B cell (primary cell): ENCODE results near the gene ZDHHC14. TPM values are rescaled to one million over a fixed set of nuclear protein-coding genes. Genes with fewer than 3 reads are reported as not detected.
"Not testable (repeated sequence)": the region's sequence is repeated elsewhere in the genome, so short reads cannot be mapped to it uniquely, and the experiment has no call there.

Experiments used
- ATAC-seq: fragments of 200-7000 bp; cut with Tn5 transposase; one replicate; pipeline ENCODE4 v1.10.0; 2021; ENCODE audit warnings: low read depth, mild to moderate bottlenecking, moderate number of reproducible peaks, moderate library complexity
- CTCF ChIA-PET: fragments of 350-600 bp; sonication (Branson Sonifier 250); formaldehyde crosslinking; loops from one replicate; lab custom pipeline; 2021; ENCODE audit warnings: antibody characterized with exemption, inconsistent platforms; lab: Charles Lee
- POLR2A ChIA-PET: fragments of 350-600 bp; sonication (Branson Sonifier 250); formaldehyde crosslinking; loops from one replicate; lab custom pipeline; 2021; ENCODE audit warnings: antibody characterized with exemption; lab: Charles Lee
- DNase-seq: peaks from one replicate; pipeline ENCODE4 v3.0.0; 2013
- H2AFZ ChIP-seq: 2 replicates; pipeline ENCODE4 v1.6.1; 2012; ENCODE audit warnings: mild to moderate bottlenecking, low read depth, low read length; ENCODE audit not compliant: insufficient read depth, poor library complexity, severe bottlenecking
- H3K27ac ChIP-seq, 2 donors: 1 replicate in 1 of 2; 2 replicates in 1 of 2; pipeline ENCODE4 v1.5.1; 2012 to 2013; ENCODE audit warnings: low read length in 2 of 2, mild to moderate bottlenecking in 2 of 2, moderate library complexity in 1 of 2
- H3K27me3 ChIP-seq, 4 experiments: fragments of 200-600 bp in 1 of 4; sonication (generic) in 1 of 4; replicated peaks in 1 of 4; 1 replicate in 2 of 4; 2 replicates in 2 of 4; pipeline versions ENCODE4 v1.6.1 to v1.7.0; 2013 to 2016; ENCODE audit warnings: low read length in 3 of 4, mild to moderate bottlenecking in 2 of 4, mixed read lengths in 1 of 4, moderate library complexity in 1 of 4; ENCODE audit not compliant: insufficient read depth in 4 of 4, control insufficient read depth in 3 of 4; ENCODE audit errors: control extremely low read depth in 1 of 4
- H3K36me3 ChIP-seq, 2 experiments: replicated peaks in 1 of 2; 1 replicate in 1 of 2; 2 replicates in 1 of 2; pipeline versions ENCODE4 v1.6.1 to v1.7.1; 2013; ENCODE audit warnings: low read length in 1 of 2; ENCODE audit not compliant: insufficient read depth in 2 of 2, control insufficient read depth in 1 of 2; ENCODE audit errors: control extremely low read depth in 1 of 2, extremely low read depth in 1 of 2
- H3K4me1 ChIP-seq, 2 donors: fragments of 200-600 bp in 1 of 2; sonication (generic) in 1 of 2; 1 replicate in 1 of 2; 2 replicates in 1 of 2; pipeline versions ENCODE4 v1.5.1 to v1.6.1; 2013 to 2017; ENCODE audit warnings: low read length in 2 of 2; ENCODE audit not compliant: control insufficient read depth in 2 of 2, insufficient read depth in 2 of 2
- H3K4me2 ChIP-seq: replicated peaks from 2 replicates; pipeline ENCODE3; 2012; ENCODE audit warnings: mild to moderate bottlenecking, low read depth, low read length; ENCODE audit not compliant: poor library complexity, severe bottlenecking
- H3K4me3 ChIP-seq, 5 experiments: fragments of 200-600 bp in 1 of 5; sonication (generic) in 1 of 5; 1 replicate in 3 of 5; 2 replicates in 2 of 5; pipeline versions ENCODE4 v1.5.1 to v1.7.0; 2011 to 2016; ENCODE audit warnings: low read length in 4 of 5, mild to moderate bottlenecking in 4 of 5, low read depth in 2 of 5, control low read depth in 1 of 5, moderate library complexity in 1 of 5; ENCODE audit not compliant: insufficient read depth in 1 of 5; ENCODE audit errors: control extremely low read depth in 1 of 5, extremely low read depth in 1 of 5
- H3K79me2 ChIP-seq: fragments of 200-600 bp; sonication (generic); one replicate; pipeline ENCODE4 v1.6.0; 2016; ENCODE audit warnings: low read length; ENCODE audit not compliant: control insufficient read depth, insufficient read depth
- H3K9ac ChIP-seq: fragments of 200-600 bp; sonication (generic); 2 replicates; pipeline ENCODE4 v1.6.1; 2017; ENCODE audit warnings: mild to moderate bottlenecking, low read length, moderate library complexity
- H3K9me3 ChIP-seq, 3 donors: one replicate each; pipeline versions ENCODE4 v1.6.1 to v1.7.1; 2013; ENCODE audit warnings: low read length in 2 of 3; ENCODE audit not compliant: control insufficient read depth in 2 of 3, insufficient read depth in 1 of 3; ENCODE audit errors: control extremely low read depth in 1 of 3
- H4K20me1 ChIP-seq: 2 replicates; pipeline ENCODE4 v1.6.0; 2012; ENCODE audit warnings: mild to moderate bottlenecking, low read length; ENCODE audit not compliant: insufficient read depth, control insufficient read depth, poor library complexity, severe bottlenecking
- H3K27ac Mint-ChIP-seq: one replicate; pipeline ENCODE4 v1.8.0; 2021; ENCODE audit warnings: mixed read lengths
- H3K27me3 Mint-ChIP-seq: one replicate; pipeline ENCODE4 v1.8.0; 2021; ENCODE audit warnings: mixed read lengths
- H3K4me1 Mint-ChIP-seq: one replicate; pipeline ENCODE4 v1.8.0; 2021; ENCODE audit warnings: mixed read lengths
- H3K4me3 Mint-ChIP-seq: one replicate; pipeline ENCODE4 v1.8.0; 2021; ENCODE audit warnings: mixed read lengths
- H3K9me3 Mint-ChIP-seq: one replicate; pipeline ENCODE4 v1.8.0; 2022; ENCODE audit warnings: mixed read lengths; ENCODE audit not compliant: insufficient read depth
- EZH2 ChIP-seq: IDR thresholded peaks from 2 replicates; pipeline ENCODE4 v1.6.1; 2012; ENCODE audit warnings: borderline replicate concordance, low read depth, mild to moderate bottlenecking, moderate library complexity, low read length; ENCODE audit not compliant: insufficient read depth, poor library complexity, severe bottlenecking
- WGBS: methylation state at CpG from one replicate; pipeline ENCODE4 v1.1.5; 2013; ENCODE audit warnings: missing lambda C conversion rate; ENCODE audit not compliant: insufficient coverage; 5-methylcytosine and 5-hydroxymethylcytosine counted together
- intact Hi-C: fragments of 100-400 bp; cut with micrococcal nuclease; formaldehyde crosslinking; loops from one replicate; pipeline ENCODE4 v1.10.0; 2022
- polyA plus RNA-seq: library from polyadenylated mRNA; depleted of rRNA; stranded (reverse); fragments of >200 nt; gene quantifications from 2 replicates; pipeline ENCODE4 v1.2.3, GENCODE V29; 2012
- total RNA-seq, 2 donors: library from RNA; stranded (reverse); fragments of 120-200 nt in 1 of 2; gene quantifications; 1 replicate in 1 of 2; 2 replicates in 1 of 2; pipeline versions ENCODE4 v1.2.3 to v1.2.4, GENCODE V29; 2013 to 2022
- TF ChIP-seq, protein P1 (sequence below): fragments of 200-600 bp; IDR thresholded peaks from one replicate; pipeline ENCODE4 v1.8.0; 2022; ENCODE audit warnings: antibody characterized with exemption, mild to moderate bottlenecking

ZDHHC14 gene
- total and polyA plus RNA-seq, 2 donors (not counting 1 experiment from before 2014, with no cell fraction given), result 8.8 to 50.4 TPM

DNA sequence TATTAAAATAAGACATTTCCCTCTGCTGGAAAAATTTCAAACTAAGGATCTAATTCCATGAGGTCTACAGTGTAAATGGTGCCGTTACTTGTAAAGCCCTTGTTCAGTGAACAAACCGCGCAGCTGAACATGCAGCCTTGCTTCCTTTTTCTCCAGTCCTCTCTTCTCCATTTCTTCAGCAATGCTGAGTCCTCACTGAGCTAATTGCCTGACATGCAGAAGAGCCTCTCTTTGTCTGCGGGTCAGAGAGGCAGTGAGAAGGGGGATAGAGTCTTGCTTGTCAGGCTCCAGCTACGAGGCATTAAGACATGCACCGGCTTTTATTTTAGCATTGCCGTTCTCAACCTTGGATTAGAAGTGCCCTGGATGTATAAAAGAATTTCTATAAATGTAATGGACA lies 25.7 kb downstream of the ZDHHC14 start:
- peaks cover 0 to 10% of the 10 kb centered on the region in 2 experiments for H3K36me3 ChIP-seq
- no peaks in the 10 kb centered on the region for H3K27me3 ChIP-seq
- H3K9me3 ChIP-seq, result peaks cover 0 to 12% (median 0%) of the 10 kb centered on the region in 3 donors
- POLR2A ChIA-PET, result interaction anchor here (0.5 kb wide), 1 partner anchor 73 kb away, joined by 5 read pairs; no protein-coding TSS in a partner anchor
- no peak overlapping the region for H3K27ac ChIP-seq
- H3K4me3 ChIP-seq, result no peak overlapping the region
- DNase-seq, result no peak
- peaks cover 13 to 24% of the 10 kb centered on the region in 2 donors for H3K4me1 ChIP-seq
- Mint-ChIP-seq H3K9me3 (peaks cover 6% of the 10 kb centered on the region), H3K4me1 (peaks cover 28% of the 10 kb centered on the region), H3K27me3 (no peaks in the 10 kb centered on the region), H3K4me3 (no peak overlapping the region), H3K27ac (peak overlapping the region; percentile 13)
- TF ChIP-seq, protein P1, sequence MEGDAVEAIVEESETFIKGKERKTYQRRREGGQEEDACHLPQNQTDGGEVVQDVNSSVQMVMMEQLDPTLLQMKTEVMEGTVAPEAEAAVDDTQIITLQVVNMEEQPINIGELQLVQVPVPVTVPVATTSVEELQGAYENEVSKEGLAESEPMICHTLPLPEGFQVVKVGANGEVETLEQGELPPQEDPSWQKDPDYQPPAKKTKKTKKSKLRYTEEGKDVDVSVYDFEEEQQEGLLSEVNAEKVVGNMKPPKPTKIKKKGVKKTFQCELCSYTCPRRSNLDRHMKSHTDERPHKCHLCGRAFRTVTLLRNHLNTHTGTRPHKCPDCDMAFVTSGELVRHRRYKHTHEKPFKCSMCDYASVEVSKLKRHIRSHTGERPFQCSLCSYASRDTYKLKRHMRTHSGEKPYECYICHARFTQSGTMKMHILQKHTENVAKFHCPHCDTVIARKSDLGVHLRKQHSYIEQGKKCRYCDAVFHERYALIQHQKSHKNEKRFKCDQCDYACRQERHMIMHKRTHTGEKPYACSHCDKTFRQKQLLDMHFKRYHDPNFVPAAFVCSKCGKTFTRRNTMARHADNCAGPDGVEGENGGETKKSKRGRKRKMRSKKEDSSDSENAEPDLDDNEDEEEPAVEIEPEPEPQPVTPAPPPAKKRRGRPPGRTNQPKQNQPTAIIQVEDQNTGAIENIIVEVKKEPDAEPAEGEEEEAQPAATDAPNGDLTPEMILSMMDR, result no peak
- no peak for TF ChIP-seq EZH2
- peaks cover 10% of the 10 kb centered on the region for H4K20me1 ChIP-seq
- H3K4me2 ChIP-seq, result no peak overlapping the region
- H3K79me2 ChIP-seq, result peaks cover 25% of the 10 kb centered on the region
- H3K9ac ChIP-seq, result no peak overlapping the region
- ATAC-seq, result no peak
- no peak overlapping the region for H2AFZ ChIP-seq
- intact Hi-C loops, result no loop called here
- CTCF ChIA-PET, result no interaction called here
- 86% methylated on average over 1 of the region's 7 CpGs for whole genome bisulfite sequencing

DNA sequence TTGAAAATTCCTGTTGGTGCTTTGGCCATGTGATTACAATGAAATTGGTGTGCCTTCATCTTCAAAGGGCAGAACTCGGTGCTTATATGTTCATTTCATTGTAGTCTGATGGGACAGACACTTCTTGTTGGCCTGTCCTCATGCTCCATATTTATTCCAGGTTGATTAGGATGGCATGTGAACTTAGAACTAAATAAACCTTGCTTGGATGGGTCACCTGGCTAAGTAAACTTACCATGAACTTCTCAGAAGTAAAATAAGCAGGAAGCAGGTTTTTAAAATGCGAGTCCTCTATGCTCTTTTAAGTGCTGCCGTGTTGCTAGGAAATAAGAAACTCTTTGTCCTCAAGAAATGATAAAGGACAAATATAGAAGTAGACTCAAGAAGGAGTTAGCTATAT lies 26.7 kb downstream of the ZDHHC14 start:
- peaks cover 13 to 22% of the 10 kb centered on the region in 2 donors for H3K4me1 ChIP-seq
- H3K27ac ChIP-seq, result no peak overlapping the region
- no peak overlapping the region for H2AFZ ChIP-seq
- POLR2A ChIA-PET, result no interaction called here
- no peaks in the 10 kb centered on the region for H3K27me3 ChIP-seq
- peaks cover 0 to 9% of the 10 kb centered on the region in 2 experiments for H3K36me3 ChIP-seq
- Mint-ChIP-seq H3K27me3 (no peaks in the 10 kb centered on the region), H3K4me3 (no peak overlapping the region), H3K9me3 (peaks cover 6% of the 10 kb centered on the region), H3K4me1 (peaks cover 29% of the 10 kb centered on the region), H3K27ac (no peak overlapping the region)
- H3K9me3 ChIP-seq, result peaks cover 0 to 8% (median 0%) of the 10 kb centered on the region in 3 donors
- H4K20me1 ChIP-seq, result peaks cover 10% of the 10 kb centered on the region
- intact Hi-C loops, result no loop called here
- no peak for ATAC-seq
- H3K4me3 ChIP-seq, result no peak overlapping the region
- CTCF ChIA-PET, result interaction anchor here (1.2 kb wide), 1 partner anchor 117 kb away, joined by 5 read pairs; no protein-coding TSS in a partner anchor
- H3K9ac ChIP-seq, result no peak overlapping the region
- TF ChIP-seq, protein P1, result no peak
- no peak for TF ChIP-seq EZH2
- H3K4me2 ChIP-seq, result no peak overlapping the region
- H3K79me2 ChIP-seq, result peaks cover 25% of the 10 kb centered on the region
- 100% methylated on average over 3 of the region's 3 CpGs for WGBS
- DNase-seq, result no peak

DNA sequence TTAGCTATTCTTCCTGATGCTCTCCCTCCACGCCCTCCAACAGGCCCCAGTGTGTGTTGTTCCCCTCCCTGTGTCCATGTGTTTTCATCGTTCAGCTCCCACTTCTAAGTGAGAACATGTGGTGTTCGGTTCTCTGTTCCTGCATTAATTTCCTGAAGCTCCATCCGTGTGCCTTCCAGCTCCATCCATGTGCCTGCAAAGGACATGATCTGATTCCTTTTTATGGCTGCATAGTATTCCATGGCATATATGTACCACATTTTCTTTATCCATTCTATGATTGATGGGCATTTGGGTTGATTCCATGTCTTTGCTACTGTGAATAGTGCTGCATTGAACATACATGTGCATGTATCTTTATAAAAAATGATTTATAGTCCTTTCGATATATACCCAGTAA lies 27.4 kb downstream of the ZDHHC14 start:
- H2AFZ ChIP-seq, DNase-seq, H4K20me1 ChIP-seq, H3K4me3 Mint-ChIP-seq, POLR2A ChIA-PET, H3K27me3 Mint-ChIP-seq, intact Hi-C loops, H3K4me2 ChIP-seq, ATAC-seq, H3K9me3 Mint-ChIP-seq, H3K9me3 ChIP-seq, H3K9ac ChIP-seq, H3K27me3 ChIP-seq, H3K4me3 ChIP-seq, H3K27ac ChIP-seq, H3K27ac Mint-ChIP-seq: not testable (repeated sequence)
- Histone ChIP-seq H3K36me3 (peaks cover 0 to 15% of the 10 kb centered on the region in 2 experiments), H3K4me1 (peaks cover 13 to 18% of the 10 kb centered on the region in 2 donors), H3K79me2 (peaks cover 18% of the 10 kb centered on the region)
- 85% methylated on average over 2 of the region's 5 CpGs for WGBS
- peaks cover 31% of the 10 kb centered on the region for H3K4me1 Mint-ChIP-seq
- CTCF ChIA-PET, result interaction anchor here (0.8 kb wide), 1 partner anchor 258 kb away, joined by 4 read pairs; no protein-coding TSS in a partner anchor
